ENCODE measurements around the gene NUTF2. TPM values are rescaled to one million over a fixed set of nuclear protein-coding genes. Genes with fewer than 3 reads are reported as not detected.
"Not testable (repeated sequence)": the region's sequence is repeated elsewhere in the genome, so short reads cannot be mapped to it uniquely, and the experiment has no call there.

The NUTF2 gene
- total RNA-seq, 1 experiment from 2014 or later, result 145 TPM

DNA sequence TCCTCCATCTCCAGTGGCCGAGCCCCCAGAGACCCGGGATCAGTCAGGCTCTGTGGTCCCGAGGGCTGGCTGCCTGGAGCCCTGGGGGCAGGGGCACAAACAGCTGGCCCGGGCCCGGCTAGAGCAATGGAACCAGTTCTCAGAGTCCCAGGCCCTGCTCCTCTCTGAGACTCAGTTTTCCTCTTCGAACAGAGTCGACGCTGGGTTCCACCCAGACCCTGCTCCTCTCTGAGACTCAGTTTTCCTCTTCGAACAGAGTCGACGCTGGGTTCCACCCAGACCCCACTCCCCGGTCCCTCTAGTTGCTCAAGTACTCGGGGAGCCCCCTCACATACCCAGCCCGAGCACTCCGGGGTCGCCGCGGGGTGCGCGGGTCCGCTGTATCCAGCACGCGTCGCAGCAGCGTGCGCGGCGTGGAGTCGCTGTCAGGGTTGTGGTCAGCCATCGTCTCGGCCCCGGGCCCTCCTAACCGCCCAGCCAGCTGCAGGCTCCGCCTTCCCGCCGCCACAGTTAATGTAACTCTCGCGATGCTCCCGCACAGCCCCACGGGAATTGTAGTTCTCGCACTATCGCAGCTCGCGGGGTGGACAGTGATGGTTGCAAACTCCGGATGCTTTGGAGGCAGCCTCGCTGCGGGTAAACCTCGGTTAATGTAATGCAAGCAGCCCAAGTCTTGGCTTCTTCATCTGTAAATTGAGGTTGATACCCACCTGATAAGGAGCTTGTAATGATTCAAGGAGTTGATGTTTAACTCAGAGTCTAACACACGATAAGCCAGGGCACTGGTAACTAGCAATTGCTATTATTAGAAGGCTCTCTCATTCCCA lies 13.1 kb upstream of the NUTF2 start (continued):
- TF ChIP-seq RAD21 (IDR thresholded peaks at IDR 0.05; ENCODE audit: low read depth), result no peak
- TF ChIP-seq FOSL1 (IDR thresholded peaks at IDR 0.05; ENCODE audit: low read depth), result no peak
- no peak for TF ChIP-seq CBX3 (IDR thresholded peaks at IDR 0.05; ENCODE audit: low read depth)
- no peak for TF ChIP-seq JUND (IDR thresholded peaks at IDR 0.05)
- TF ChIP-seq ELF1 (IDR thresholded peaks at IDR 0.05; ENCODE audit: borderline replicate concordance, low read depth), result no peak; the same call in 1 of the 2 replicates
- TF ChIP-seq EZH2 (IDR thresholded peaks at IDR 0.05), result no peak

DNA sequence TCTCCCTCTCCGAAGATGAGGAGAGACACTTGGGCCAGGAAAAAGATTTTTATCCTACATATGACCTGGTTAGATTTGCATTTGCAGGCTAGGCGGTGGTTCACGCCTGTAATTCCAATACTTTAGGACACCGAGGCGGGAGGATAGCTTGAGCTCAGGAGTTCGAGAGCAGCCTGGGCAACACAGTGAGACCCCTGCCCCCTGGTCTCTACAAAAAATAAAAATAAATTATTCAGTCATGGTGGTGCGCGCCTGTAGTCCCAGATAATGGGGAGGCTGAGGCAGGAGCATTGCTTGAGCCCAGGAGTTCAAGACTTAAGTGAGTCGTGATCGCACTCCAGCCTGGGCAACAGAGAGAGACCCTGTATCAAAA lies 12.5 kb upstream of the NUTF2 start:
- H3K4me3 ChIP-seq (replicated peaks in 1 of 2; ENCODE audit: low read depth in 1 of 2, low read length in 2 of 2), result peak overlapping the region; percentile 90 to 93
- BruUV-seq (replicated peaks), result no TSS peak
- peaks cover 3 to 13% of the 10 kb centered on the region in 2 experiments; a peak in 3 of 4 replicates for H3K4me1 ChIP-seq (ENCODE audit: control insufficient read depth in 1 of 2, insufficient read depth in 2 of 2, low read length in 2 of 2)
- H3K4me2 ChIP-seq (ENCODE audit: low read length), result peak overlapping the region; percentile 99
- DNase-seq (ENCODE audit: low read depth, low spot score) (no peak), ATAC-seq (no peak)
- no peaks in the 10 kb centered on the region for H3K9me2 ChIP-seq (ENCODE audit: insufficient read depth)
- intact Hi-C loops (cut with micrococcal nuclease), result no loop called here
- RAD21 ChIA-PET (ENCODE audit: low non-redundant PET in 1 of 2, low total read pairs in 2 of 2, uncharacterized antibody in 2 of 2, unreplicated experiment in 2 of 2), result interaction anchor here in 1 of 2 experiments (0.6 kb wide), 1 partner anchor 239 kb away, joined by 4 read pairs; no protein-coding TSS in a partner anchor
- H3K9me3 ChIP-seq (ENCODE audit: control insufficient read depth in 1 of 2, insufficient read depth in 1 of 2, low read depth in 1 of 2, low read length in 2 of 2), result no peaks in the 10 kb centered on the region
- no peaks in the 10 kb centered on the region for H3K27me3 ChIP-seq (ENCODE audit: insufficient read depth, low read length)
- no peak overlapping the region for H3K27ac ChIP-seq (ENCODE audit: low read depth, low read length)
- H3K9ac ChIP-seq (ENCODE audit: low read length), result peak overlapping the region; percentile 89
- TF ChIP-seq JUND (IDR thresholded peaks at IDR 0.05) (no peak), EGR1 (IDR thresholded peaks at IDR 0.05; ENCODE audit: low read depth) (no peak), POLR2A (IDR thresholded peaks at IDR 0.05; ENCODE audit: borderline replicate concordance, extremely low read depth, insufficient read depth, insufficient read length) (no peak)
- POLR2A ChIA-PET, result interaction anchor here (0.7 to 1.6 kb wide), 4 partner anchors 10 to 28 kb away, joined by 3 to 7 read pairs (median 4); partner anchors contain the start of genes NUTF2, RANBP10 and TSNAXIP1
- CTCF ChIA-PET, result interaction anchor here (1.8 to 4.0 kb wide), 2 partner anchors 18 to 313 kb away, joined by 4 to 31 read pairs; no protein-coding TSS in a partner anchor
- H3K79me2 ChIP-seq (ENCODE audit: insufficient read depth, low read length), result peaks cover 11% of the 10 kb centered on the region
- H4K20me1 ChIP-seq (ENCODE audit: insufficient read depth), result no peaks in the 10 kb centered on the region
- H2AFZ ChIP-seq (ENCODE audit: low read depth, low read length, poor library complexity, severe bottlenecking), result peak overlapping the region; percentile 87
- peaks cover 16 to 24% of the 10 kb centered on the region in 2 experiments; a peak in 3 of 4 replicates for H3K36me3 ChIP-seq (ENCODE audit: control insufficient read depth in 1 of 2, insufficient read depth in 2 of 2, low read length in 2 of 2)

DNA sequence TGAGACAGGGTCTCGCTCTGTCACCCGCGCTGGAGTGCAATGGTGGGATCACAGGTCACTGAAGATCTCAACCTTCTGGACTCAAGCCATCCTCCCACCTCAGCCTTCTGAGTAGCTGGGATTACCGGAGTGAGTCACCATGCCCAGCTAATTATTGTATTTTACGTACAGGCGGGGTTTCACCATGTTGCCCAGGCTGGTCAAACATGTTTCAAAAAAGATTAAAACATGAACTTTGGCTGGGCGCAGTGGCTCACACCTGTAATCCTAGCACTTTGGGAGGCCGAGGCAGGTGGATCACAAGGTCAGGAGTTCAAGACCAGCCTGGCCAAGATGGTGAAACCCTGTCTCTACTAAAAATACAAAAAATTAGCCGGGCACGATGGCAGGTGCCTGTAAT lies 9.5 kb upstream of the NUTF2 start:
- RAD21 ChIA-PET (ENCODE audit: low non-redundant PET in 1 of 2, low total read pairs in 2 of 2, uncharacterized antibody in 2 of 2, unreplicated experiment in 2 of 2); POLR2A ChIA-PET; H3K9me3 ChIP-seq (ENCODE audit: control insufficient read depth in 1 of 2, insufficient read depth in 1 of 2, low read depth in 1 of 2, low read length in 2 of 2); H3K9me2 ChIP-seq (ENCODE audit: insufficient read depth); H2AFZ ChIP-seq (ENCODE audit: low read depth, low read length, poor library complexity, severe bottlenecking); CTCF ChIA-PET; BruUV-seq (replicated peaks); H3K4me3 ChIP-seq (replicated peaks in 1 of 2; ENCODE audit: low read depth in 1 of 2, low read length in 2 of 2); H3K4me2 ChIP-seq (ENCODE audit: low read length); intact Hi-C loops (cut with micrococcal nuclease); H3K9ac ChIP-seq (ENCODE audit: low read length); H4K20me1 ChIP-seq (ENCODE audit: insufficient read depth); H3K27ac ChIP-seq (ENCODE audit: low read depth, low read length); H3K27me3 ChIP-seq (ENCODE audit: insufficient read depth, low read length); DNase-seq (ENCODE audit: low read depth, low spot score); H3K36me3 ChIP-seq (ENCODE audit: control insufficient read depth in 1 of 2, insufficient read depth in 2 of 2, low read length in 2 of 2); ATAC-seq: not testable (repeated sequence)
- peaks cover 8 to 21% of the 10 kb centered on the region in 2 experiments; a peak in 3 of 4 replicates for H3K4me1 ChIP-seq (ENCODE audit: control insufficient read depth in 1 of 2, insufficient read depth in 2 of 2, low read length in 2 of 2)
- H3K79me2 ChIP-seq (ENCODE audit: insufficient read depth, low read length), result peaks cover 11% of the 10 kb centered on the region
